GM18909 (cell line): Measurements from ENCODE around the gene SLC44A5.
"Not testable (repeated sequence)": the region's sequence is repeated elsewhere in the genome, so short reads cannot be mapped to it uniquely, and the experiment has no call there.

Source experiments
- ATAC-seq: cut with Tn5 transposase; IDR thresholded peaks from one replicate; pipeline ENCODE4 v1.9.1; 2021; ENCODE audit warnings: mild to moderate bottlenecking; ENCODE audit not compliant: unreplicated experiment, poor library complexity

SLC44A5 gene

DNA sequence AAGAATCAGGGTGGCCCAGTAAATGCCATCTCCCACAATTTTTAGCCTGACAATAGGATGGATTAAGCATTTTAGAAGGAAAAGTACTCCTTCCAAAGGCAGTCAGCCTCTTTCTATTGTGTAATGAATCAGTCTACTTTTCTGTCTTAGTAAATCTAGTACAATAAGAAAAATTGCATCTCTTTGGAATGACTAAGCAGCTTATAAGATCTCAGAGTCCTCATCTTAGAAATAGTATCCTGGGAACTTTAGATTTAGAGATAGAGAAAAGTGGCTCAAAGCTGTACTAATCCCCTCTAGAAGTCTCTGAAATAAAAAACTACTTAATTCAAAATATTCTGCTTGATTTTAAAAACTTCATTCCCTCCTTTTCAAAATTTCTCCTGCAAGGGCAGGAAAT lies 81.4 kb downstream of the SLC44A5 start:
- no peak for ATAC-seq

DNA sequence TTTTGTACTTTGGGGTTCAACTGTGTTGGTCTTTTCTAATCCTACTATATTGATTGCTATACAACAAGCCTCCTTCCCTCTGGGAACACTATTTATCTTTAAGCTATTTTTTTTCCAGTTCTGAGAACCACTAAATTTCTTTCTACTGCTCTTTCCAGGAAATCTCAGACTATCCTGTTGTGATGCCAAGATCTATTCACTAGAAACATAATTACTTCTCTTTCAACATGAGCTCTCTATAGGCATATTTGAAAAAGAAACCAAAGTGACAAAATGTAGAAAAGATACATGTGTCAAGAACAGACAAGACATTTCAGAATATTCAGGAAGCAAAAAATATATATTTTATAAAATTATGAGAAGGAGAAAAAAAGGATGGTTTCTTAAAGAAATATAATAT lies 82.9 kb downstream of the SLC44A5 start:
- ATAC-seq: no peak

DNA sequence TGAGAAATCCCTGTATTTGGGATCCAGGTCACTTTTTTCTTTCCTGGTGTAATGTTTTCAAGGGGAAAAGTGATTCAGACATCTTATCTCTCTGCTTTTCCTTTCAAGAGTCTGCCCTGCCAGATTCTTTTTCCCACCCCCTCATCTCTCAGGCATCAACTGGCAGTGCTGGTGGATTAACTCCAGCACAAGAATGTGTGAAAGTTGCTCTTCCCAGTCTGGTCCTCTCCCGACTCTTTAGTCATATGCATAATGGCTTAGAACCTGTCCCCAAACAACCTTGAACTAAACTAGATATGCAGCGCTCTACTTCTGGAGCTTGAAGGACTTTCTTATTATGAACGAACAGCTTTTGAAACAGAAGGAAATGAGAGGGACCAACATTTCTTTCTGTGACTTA lies 88.5 kb downstream of the SLC44A5 start:
- no peak for ATAC-seq

DNA sequence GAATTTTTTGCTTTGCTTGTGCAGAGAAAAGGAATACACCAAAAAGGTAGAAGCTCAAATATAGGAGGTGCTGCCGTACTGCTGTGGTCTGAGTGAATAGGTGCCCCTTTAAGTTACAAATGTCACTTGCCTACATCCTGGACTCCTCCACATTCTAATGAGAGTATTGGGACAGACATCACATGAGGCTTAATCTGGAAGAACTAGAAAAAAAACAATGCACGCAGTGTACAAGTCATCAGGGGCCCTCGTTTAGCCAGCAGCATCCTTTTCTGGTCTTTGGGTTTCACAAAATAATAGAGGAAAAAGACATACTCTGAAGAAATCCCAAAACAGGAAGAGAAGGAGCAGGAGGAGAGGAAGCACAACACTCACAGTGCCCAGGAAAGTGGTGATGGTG lies 89.3 kb downstream of the SLC44A5 start:
- ATAC-seq: no peak

DNA sequence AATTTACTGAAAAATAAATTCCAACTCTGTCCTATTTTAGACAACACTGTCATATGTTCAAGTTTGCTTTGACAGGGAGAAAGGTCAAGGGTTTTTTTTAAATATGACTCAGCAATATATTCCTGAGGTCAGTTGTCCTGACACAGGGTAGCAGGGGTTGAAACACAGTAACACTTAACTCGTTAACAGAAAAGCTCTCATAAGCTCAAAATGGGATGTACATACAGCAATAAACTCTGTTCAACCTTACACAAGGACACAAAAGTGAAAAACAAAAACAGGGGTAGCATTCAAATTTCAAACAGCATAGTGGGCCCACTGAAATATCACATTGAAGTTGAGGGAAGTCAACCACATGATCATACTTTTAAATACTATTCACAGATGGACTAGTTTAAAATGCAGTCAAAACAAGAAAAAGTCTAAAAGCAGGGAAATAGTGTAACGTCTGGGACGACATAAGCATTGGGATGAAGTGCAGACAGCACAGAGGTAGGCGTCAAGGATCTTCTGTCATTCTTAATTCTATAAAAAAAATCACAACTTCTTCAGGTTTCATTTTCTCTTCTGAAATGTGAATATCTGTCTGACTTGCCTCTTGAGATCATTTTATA lies 89.9 kb downstream of the SLC44A5 start:
- ATAC-seq: no peak

DNA sequence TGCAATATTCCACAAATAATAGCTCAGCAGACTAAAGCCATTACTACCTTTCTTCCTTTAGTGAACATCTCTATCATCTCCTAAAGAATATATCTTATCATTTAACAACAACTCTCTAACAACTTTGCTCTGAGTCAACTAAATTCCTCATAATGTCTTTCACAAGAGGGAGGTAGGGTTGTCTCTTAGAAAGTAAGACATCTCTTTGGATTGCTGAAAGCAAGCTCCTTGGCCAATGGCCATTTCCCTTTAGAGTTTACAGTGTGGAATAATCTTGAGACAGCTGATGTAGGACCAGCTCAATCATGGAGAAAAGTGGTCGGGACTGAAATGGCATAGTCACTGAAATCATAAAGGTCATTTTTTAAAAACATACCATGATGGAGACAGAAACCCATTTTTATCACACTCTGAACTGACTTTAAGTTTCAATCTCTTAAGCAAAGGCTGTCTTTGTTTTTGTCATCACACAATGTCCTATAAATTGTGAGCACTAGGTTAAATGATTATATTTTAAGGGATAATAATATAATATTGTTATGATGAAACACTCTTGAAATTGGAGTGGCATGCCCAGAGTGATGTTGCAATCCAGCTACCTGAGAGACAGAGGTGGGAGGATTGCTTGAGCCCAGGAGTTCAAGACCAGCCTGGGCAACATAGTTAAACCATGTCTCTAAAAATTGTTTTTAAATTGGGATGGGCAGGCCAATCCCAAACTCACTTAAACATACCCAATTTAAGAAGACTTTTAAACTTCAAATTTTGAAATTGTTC lies 91.1 kb downstream of the SLC44A5 start:
- ATAC-seq: no peak

DNA sequence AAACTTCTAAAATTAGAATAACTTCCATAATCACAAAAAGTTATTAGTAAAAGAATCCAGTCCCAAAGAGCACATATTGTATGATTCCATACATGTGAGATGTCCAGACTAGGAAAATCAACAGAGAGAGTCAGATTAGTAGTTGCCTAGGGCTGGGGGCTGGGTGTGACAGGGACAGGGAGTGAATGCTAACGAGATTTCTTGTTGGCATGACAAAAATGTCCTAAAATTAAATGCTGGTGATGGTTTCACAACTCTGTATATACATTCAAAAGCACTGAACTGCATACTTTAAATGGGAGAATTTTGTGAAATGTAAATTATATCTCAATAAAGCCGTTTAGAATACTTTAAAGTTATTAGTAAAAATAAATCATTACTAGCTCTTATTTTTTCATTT lies 92.2 kb downstream of the SLC44A5 start:
- no peak for ATAC-seq

DNA sequence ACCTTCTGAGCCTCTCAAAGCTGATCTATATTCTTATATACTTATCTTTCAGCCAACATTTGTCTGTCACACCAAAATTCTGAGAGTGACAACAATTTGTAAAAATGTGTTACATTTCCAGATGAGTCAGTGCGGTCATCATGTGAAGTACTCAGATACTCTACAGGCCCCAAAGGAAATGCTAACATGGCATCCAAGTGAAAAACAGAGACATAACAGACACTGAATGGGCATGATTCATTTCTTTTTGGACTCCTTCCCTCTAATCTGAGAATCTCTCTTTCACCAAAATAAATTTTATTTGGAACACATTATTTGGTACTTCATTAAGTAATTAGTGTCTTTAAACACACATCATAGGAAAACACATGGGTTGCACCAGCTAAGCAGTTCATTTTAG lies 96.6 kb downstream of the SLC44A5 start:
- ATAC-seq: no peak

DNA sequence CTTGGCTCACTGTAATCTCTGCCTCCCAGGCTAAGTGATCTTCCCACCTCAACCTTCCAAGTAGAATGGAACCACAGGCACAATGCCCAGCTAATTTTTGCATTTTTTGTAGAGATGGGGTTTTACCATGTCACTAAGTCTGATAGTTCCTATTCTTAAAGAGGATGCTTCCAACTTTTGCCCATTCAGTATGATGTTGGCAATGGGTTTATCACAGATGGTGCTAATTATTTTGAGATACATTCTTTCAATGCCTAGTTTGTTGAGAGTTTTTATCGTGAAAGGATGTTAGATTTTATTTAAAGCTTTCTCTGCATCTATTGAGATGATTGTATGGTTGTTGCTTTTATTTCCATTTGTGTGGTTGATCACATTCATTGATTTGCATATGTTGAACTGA lies 103.9 kb downstream of the SLC44A5 start:
- no peak for ATAC-seq

DNA sequence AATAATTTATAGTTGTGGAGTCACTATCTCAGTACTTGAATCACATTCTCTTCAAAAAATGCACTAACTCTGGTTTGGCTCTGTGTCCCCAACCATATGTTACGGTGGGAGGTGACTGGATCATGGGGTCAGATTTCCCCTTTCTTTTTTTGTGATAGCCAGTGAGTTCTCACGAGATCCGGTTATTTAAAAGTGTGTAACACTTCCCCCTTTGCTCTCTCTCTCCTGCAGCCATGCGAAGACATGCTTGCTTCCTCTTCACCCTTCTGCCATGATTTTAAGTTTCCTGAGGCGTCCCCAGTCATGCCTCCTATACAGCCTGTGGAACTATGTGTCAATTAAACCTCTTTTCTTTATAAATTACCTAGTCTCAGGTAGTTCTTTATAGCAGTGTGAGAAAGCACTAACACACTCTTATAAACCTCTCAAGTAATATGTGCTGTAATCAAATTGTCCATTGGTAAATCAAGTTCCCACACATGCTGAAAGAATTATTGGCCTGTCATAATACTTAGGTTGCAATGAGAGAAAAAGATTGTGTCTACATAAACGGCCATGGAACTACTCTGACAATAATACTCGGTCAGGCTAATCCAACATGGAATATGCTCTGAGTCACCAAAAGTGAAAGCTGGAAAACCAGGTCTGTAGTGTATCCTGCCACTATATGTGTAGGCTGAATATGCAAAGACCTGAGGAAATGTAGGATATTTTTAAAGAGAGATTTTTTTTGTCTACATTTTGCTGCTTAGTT lies 107.5 kb downstream of the SLC44A5 start:
- no peak for ATAC-seq

DNA sequence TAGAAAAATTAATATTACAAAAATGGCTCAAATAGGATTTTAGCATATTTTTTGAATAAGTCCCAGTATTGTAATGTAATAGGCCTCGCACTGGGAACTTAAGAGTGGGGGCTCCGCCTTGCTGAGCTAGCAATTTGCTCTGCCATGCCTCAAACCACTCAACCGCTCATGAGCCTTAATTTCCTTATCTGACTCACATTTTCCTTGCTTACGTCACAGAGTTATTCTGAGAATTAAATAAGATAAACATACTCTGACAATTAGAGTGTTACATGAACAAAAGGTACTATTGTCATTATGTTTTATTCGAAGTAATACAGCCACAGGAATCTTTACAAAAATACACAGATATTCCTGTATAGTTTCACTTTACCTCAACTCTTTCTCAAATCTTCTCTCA lies 108.1 kb downstream of the SLC44A5 start:
- ATAC-seq: no peak

DNA sequence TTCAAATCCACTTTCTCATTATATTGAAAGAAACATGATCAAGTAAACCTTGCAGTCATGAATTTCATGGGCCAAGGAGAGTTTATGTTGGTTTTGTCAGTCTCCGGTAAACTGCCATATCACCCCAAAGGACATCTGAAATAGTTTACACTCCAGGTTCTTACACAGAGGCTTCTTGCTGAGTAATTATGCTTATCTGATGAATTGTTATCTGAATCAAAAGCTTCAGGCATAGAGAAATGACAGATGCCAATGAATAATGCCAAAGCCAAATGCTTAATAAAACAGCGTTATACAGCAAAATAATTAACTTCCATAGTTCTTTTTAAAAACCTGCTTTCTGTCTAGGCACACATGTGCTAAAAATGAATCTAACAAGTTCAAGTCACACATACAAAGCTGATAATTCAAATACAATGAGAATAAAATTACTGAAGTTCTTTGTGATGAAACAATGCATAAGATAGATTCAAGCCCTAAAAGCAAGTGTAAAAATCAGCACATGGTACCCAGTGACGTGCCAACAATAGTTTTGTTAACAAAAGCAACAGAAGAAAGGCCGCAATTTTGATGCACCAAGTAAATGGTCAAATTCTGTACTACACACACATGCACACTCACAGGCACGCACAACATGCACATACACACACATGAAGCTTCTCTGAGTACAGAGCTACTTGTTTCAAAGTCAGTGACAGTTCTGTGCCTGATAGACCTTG lies 109.2 kb downstream of the SLC44A5 start:
- no peak for ATAC-seq

DNA sequence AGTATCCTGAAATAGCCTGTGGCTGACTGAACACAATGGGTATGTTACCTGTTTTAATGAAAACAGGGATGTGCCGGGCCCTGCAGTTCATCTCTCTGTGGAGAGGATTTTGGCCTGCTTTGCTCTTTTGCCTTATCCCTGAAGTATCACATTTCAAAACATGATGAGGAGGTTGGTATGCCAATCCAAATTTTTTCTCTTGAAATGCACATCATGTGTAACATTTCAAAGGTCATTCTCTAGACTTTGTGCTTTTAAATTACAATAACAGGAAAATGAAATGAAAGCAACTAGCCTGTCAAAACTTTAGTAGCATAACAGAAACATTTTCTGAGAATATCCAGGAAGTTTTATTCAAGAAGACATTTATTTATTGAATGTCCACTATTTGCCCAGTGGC lies 118.9 kb downstream of the SLC44A5 start:
- ATAC-seq: no peak

DNA sequence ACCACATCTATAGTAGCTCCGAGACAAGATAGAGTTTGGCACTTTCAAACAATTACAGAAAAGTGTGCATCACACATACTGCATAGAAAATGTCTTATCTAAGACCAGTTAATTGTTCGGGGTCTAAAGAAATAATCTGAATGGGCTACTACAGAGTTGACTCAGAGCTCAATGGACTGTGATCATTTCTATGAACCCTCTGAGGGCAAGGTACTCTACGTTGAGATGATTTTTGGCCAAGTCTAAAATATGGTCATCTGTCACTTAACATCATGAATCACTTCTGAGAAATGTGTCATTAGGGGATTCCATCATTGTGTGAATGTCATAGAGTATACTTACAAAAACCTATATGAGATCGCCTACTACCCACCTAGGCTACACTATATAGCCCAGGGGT lies 123.5 kb downstream of the SLC44A5 start:
- ATAC-seq: no peak

DNA sequence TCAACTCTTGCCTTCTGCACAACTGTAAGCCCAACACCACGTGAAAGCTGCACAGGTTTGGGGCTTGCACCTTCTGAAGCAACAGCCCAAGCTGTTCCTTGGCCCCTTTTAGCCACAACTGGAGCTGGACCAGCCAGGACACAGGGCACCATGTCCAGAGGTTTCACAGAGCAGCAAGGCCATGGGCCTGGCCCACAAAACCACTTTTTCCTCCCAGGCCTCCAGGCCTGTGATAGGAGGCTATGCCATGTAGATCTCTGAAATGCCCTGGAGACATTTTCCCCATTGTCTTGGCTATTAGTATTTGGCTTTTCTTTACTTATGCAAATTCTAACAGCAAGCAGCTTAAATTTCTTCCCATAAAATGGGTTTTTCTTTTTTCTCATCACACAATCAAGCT lies 126.1 kb downstream of the SLC44A5 start:
- no peak for ATAC-seq

DNA sequence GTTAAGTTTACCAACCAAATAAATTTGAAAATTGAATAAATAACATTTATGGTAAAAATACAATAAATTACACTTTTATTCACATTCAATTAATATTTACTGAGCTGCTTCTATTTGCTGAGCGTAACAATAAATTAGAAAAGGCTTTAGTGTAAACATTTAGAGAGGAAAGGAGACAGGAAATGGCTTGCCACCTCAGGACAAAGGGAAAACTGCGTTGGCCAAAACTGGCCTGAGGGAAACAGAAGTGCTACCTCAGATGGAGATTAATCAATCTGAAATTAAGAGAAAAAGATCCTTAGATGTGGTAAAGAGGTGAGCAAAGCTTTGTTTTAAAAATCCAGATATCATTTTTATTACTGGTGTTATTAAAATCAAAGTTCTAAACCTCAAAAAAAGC lies 128.0 kb downstream of the SLC44A5 start:
- no peak for ATAC-seq

DNA sequence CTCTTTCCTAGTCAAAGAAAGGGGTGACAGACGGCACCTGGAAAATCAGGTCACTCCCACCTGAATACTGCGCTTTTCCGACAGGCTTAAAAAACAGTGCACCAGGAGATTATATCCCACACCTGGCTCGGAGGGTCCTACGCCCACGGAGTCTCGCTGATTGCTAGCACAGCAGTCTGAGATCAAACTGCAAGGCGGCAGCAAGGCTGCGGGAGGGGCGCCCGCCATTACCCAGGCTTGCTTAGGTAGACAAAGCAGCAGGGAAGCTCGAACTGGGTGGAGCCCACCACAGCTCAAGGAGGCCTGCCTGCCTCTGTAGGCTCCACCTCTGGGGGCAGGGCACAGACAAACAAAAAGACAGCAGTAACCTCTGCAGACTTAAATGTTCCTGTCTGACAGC lies 134.4 kb downstream of the SLC44A5 start:
- ATAC-seq: not testable (repeated sequence)

DNA sequence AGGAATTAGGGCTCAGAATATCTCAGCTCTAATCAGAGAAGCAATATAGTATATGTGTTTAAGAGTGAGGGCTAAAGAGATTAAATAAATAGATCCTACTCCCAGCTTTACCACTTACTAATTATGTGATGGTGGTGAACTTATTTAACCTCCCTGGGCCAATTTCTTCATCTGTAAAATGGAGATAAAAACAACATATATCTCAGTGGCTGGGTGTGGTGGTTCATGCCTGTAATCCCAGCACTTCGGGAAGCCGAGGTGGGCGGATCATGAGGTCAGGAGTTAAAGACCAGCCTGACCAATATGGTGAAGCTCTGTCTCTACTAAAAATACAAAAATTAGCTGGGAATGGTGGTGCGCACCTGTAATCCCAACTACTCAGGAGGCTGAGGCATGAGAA lies 135.2 kb downstream of the SLC44A5 start:
- ATAC-seq: no peak

DNA sequence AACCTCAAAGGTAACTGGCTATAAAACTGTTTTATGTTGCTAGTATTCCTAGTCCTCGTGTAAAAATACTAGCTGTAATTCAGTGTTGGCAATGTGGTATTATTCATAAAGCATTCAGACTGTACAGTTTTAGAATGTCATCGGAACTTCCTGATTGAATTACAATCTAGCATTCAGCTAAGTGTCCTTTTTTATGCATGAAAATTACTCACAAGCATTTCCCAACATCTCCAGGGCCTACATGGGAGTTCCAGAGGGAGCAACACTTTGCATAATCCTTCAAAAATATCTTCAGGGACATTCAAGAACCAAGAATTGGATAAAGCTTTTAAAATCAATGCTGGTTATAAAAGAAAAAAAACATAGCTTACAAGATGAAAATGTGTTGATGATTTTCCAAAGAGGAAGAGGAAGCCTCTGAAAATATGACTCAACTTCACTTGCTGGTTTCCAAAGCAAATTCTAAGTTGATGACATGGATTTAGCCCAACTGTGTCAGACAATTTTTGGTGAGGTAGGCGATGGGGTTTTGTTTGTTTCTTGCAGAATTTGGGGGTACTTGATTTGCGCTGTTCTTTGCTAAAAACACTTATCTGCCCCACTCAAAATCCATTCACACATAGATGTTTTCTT lies 137.8 kb downstream of the SLC44A5 start:
- no peak for ATAC-seq
